ENCODE measurements around the gene HNMT.

Gene HNMT

DNA sequence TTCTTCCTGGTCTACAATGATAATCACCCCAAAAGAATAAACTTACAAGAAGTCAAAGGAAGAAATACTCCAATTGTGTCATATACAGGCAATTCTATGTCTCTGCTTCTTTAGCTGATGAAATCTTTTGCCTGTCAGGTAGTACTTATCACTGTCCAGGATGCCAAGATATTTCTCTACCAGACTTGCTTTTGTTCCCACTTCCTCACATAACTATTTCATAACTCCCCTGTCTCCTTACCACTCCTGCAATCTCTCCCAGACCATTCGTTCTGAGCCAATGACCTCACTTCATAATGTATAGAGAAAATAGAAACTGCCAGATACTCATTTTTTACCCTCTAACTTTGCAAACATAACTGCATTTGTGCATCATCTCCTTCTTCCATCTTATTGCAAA lies 39.1 kb downstream of the HNMT start:
- Histone ChIP-seq H3K4me1 (ENCODE audit: control insufficient read depth, insufficient read depth, low read length, poor library complexity, severe bottlenecking) (no peaks in the 10 kb centered on the region), H3K36me3 (ENCODE audit: control insufficient read depth, insufficient read depth, low read length) (no peaks in the 10 kb centered on the region), H3K27me3 (replicated peaks; ENCODE audit: control insufficient read depth, insufficient read depth, low read length, poor library complexity, severe bottlenecking) (no peaks in the 10 kb centered on the region), H3K9me3 (ENCODE audit: control insufficient read depth, low read length) (no peaks in the 10 kb centered on the region), H3K27ac (ENCODE audit: insufficient read depth, low read length, poor library complexity, severe bottlenecking) (no peak overlapping the region), H3K4me3 (ENCODE audit: insufficient read depth, low read depth, low read length, poor library complexity, severe bottlenecking) (no peak overlapping the region)
- no peak for DNase-seq

GRCh38 chr2:138007431-138007830 lies 43.2 kb downstream of the HNMT start:
- H3K27ac ChIP-seq (ENCODE audit: insufficient read depth, low read length, poor library complexity, severe bottlenecking) = no peak overlapping the region
- no peaks in the 10 kb centered on the region for H3K27me3 ChIP-seq (replicated peaks; ENCODE audit: control insufficient read depth, insufficient read depth, low read length, poor library complexity, severe bottlenecking)
- no peaks in the 10 kb centered on the region for H3K36me3 ChIP-seq (ENCODE audit: control insufficient read depth, insufficient read depth, low read length)
- H3K9me3 ChIP-seq (ENCODE audit: control insufficient read depth, low read length) = no peaks in the 10 kb centered on the region
- H3K4me1 ChIP-seq (ENCODE audit: control insufficient read depth, insufficient read depth, low read length, poor library complexity, severe bottlenecking) = no peaks in the 10 kb centered on the region
- DNase-seq = no peak
- H3K4me3 ChIP-seq (ENCODE audit: insufficient read depth, low read depth, low read length, poor library complexity, severe bottlenecking) = no peak overlapping the region

GRCh38 chr2:138009622-138010021 lies 45.3 kb downstream of the HNMT start:
- no peak for DNase-seq
- no peaks in the 10 kb centered on the region for H3K4me1 ChIP-seq (ENCODE audit: control insufficient read depth, insufficient read depth, low read length, poor library complexity, severe bottlenecking)
- H3K4me3 ChIP-seq (ENCODE audit: insufficient read depth, low read depth, low read length, poor library complexity, severe bottlenecking) = no peak overlapping the region
- no peaks in the 10 kb centered on the region for H3K9me3 ChIP-seq (ENCODE audit: control insufficient read depth, low read length)
- H3K27ac ChIP-seq (ENCODE audit: insufficient read depth, low read length, poor library complexity, severe bottlenecking) = no peak overlapping the region
- no peaks in the 10 kb centered on the region for H3K27me3 ChIP-seq (replicated peaks; ENCODE audit: control insufficient read depth, insufficient read depth, low read length, poor library complexity, severe bottlenecking)
- no peaks in the 10 kb centered on the region for H3K36me3 ChIP-seq (ENCODE audit: control insufficient read depth, insufficient read depth, low read length)

DNA sequence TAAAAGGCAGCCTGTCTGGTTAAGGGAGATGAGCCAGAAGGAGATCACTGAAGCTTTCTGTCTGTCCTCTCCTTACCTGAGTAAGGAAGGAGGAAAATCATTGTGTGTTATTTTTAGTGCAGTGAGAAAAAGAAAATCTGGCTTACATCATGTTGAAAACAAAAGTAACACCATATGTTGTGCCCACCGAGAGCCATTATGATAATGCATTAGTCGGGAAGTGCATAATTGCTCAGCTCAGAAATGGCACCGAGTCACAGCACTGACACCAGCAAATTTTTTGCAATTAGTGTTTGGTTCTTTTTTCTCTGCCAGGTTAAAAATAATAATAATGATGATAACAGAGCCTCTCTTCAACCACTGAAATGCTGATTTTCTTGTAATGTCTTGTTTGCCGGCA lies 46.6 kb downstream of the HNMT start:
- Histone ChIP-seq H3K27ac (ENCODE audit: insufficient read depth, low read length, poor library complexity, severe bottlenecking) (no peak overlapping the region), H3K4me3 (ENCODE audit: insufficient read depth, low read depth, low read length, poor library complexity, severe bottlenecking) (no peak overlapping the region), H3K4me1 (ENCODE audit: control insufficient read depth, insufficient read depth, low read length, poor library complexity, severe bottlenecking) (no peaks in the 10 kb centered on the region), H3K36me3 (ENCODE audit: control insufficient read depth, insufficient read depth, low read length) (no peaks in the 10 kb centered on the region), H3K9me3 (ENCODE audit: control insufficient read depth, low read length) (no peaks in the 10 kb centered on the region), H3K27me3 (replicated peaks; ENCODE audit: control insufficient read depth, insufficient read depth, low read length, poor library complexity, severe bottlenecking) (no peaks in the 10 kb centered on the region)
- DNase-seq = no peak

DNA sequence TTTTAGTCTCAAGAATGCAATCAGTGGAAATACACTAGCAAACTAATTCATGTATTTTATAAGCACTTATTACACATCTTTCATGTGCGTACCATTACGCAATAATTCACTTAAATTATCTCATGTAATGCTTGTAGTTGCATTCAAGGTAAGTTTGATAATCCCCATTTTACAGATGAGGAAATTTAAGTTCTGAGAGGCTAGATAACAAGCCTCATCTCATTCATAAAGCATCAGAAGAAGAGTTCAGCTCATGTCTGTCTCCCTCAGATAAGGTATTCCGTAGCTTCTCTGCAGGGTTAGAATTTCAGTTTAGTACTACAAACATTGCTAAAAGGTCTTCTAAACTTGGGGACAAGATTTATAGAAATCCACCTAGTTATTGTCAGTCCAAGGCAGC lies 47.8 kb downstream of the HNMT start:
- Histone ChIP-seq H3K36me3 (ENCODE audit: control insufficient read depth, insufficient read depth, low read length) (no peaks in the 10 kb centered on the region), H3K4me1 (ENCODE audit: control insufficient read depth, insufficient read depth, low read length, poor library complexity, severe bottlenecking) (no peaks in the 10 kb centered on the region)

DNA sequence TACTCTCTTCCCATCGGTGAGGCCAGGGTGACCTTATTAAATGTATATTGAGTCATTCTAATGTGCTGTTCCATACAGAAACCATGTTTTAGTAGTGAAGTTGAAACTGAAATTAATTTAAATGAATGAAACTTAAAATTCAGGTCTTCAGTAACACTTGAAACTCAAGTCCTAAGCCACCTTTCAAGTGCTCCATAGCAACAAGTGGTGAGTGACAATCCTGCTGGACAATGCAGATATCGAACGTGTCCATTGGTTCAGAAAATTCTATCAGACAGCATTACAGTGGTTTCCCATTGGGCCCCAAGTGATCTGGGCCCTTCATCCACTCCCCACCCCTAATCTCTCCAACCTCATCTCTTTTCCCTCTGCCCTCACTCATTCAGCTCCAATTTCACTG lies 48.7 kb downstream of the HNMT start:
- Histone ChIP-seq H3K36me3 (ENCODE audit: control insufficient read depth, insufficient read depth, low read length) (no peaks in the 10 kb centered on the region), H3K4me1 (ENCODE audit: control insufficient read depth, insufficient read depth, low read length, poor library complexity, severe bottlenecking) (no peaks in the 10 kb centered on the region), H3K27ac (ENCODE audit: insufficient read depth, low read length, poor library complexity, severe bottlenecking) (no peak overlapping the region), H3K9me3 (ENCODE audit: control insufficient read depth, low read length) (no peaks in the 10 kb centered on the region), H3K27me3 (replicated peaks; ENCODE audit: control insufficient read depth, insufficient read depth, low read length, poor library complexity, severe bottlenecking) (no peaks in the 10 kb centered on the region), H3K4me3 (ENCODE audit: insufficient read depth, low read depth, low read length, poor library complexity, severe bottlenecking) (no peak overlapping the region)
- no peak for DNase-seq

More for the DNA sequence above, 47.8 kb downstream of the HNMT start:
- Histone ChIP-seq H3K27ac (ENCODE audit: insufficient read depth, low read length, poor library complexity, severe bottlenecking) (no peak overlapping the region), H3K27me3 (replicated peaks; ENCODE audit: control insufficient read depth, insufficient read depth, low read length, poor library complexity, severe bottlenecking) (no peaks in the 10 kb centered on the region), H3K9me3 (ENCODE audit: control insufficient read depth, low read length) (no peaks in the 10 kb centered on the region), H3K4me3 (ENCODE audit: insufficient read depth, low read depth, low read length, poor library complexity, severe bottlenecking) (no peak overlapping the region)
- no peak for DNase-seq

GRCh38 chr2:138013639-138014038 lies 49.4 kb downstream of the HNMT start:
- H3K4me3 ChIP-seq (ENCODE audit: insufficient read depth, low read depth, low read length, poor library complexity, severe bottlenecking) = no peak overlapping the region
- no peaks in the 10 kb centered on the region for H3K4me1 ChIP-seq (ENCODE audit: control insufficient read depth, insufficient read depth, low read length, poor library complexity, severe bottlenecking)
- DNase-seq = no peak
- H3K27ac ChIP-seq (ENCODE audit: insufficient read depth, low read length, poor library complexity, severe bottlenecking) = no peak overlapping the region
- H3K27me3 ChIP-seq (replicated peaks; ENCODE audit: control insufficient read depth, insufficient read depth, low read length, poor library complexity, severe bottlenecking) = no peaks in the 10 kb centered on the region
- no peaks in the 10 kb centered on the region for H3K36me3 ChIP-seq (ENCODE audit: control insufficient read depth, insufficient read depth, low read length)
- H3K9me3 ChIP-seq (ENCODE audit: control insufficient read depth, low read length) = no peaks in the 10 kb centered on the region

- H3K27ac ChIP-seq (ENCODE audit: insufficient read depth, low read length, poor library complexity, severe bottlenecking) = no peak overlapping the region
- no peak for DNase-seq
- H3K36me3 ChIP-seq (ENCODE audit: control insufficient read depth, insufficient read depth, low read length) = no peaks in the 10 kb centered on the region
- no peaks in the 10 kb centered on the region for H3K9me3 ChIP-seq (ENCODE audit: control insufficient read depth, low read length)
- no peak overlapping the region for H3K4me3 ChIP-seq (ENCODE audit: insufficient read depth, low read depth, low read length, poor library complexity, severe bottlenecking)
- no peaks in the 10 kb centered on the region for H3K4me1 ChIP-seq (ENCODE audit: control insufficient read depth, insufficient read depth, low read length, poor library complexity, severe bottlenecking)
- H3K27me3 ChIP-seq (replicated peaks; ENCODE audit: control insufficient read depth, insufficient read depth, low read length, poor library complexity, severe bottlenecking) = no peaks in the 10 kb centered on the region
Observed at GRCh38 chr2:138015494-138015893, 51.2 kb downstream of the HNMT start.

DNA sequence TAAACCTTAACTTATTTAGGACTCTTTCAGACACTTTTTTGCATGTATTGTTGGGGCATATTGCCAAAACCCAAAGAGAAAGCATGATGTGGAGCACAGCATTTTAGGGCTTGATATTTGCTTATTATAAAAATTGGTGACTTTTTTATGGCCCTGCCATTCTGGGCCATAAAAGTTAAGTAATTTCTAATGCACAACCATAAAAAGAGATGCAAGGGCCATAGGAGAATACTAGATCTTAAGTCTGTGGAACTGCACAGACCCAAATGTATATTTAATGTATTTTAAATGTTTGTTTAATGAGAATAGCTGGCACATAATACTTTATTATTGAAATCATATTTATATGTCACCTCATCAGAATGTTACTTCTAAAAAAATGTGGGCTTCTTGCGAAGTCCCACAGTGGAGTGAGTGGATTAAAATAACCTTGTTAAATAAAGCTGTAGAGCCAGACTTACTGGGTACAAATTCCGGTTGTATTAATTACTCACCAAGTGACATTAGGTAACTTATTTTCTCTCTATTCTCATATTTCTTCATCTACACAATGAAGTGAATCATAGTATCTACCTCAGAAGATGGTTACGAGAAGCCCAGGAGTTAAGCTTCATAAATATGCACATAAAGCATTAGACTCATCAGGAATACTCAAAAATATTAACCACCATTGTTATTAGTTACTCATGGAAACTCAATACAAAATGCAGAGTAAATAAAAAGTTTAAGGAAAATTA lies 52.2 kb downstream of the HNMT start:
- DNase-seq = no peak
- Histone ChIP-seq H3K4me1 (ENCODE audit: control insufficient read depth, insufficient read depth, low read length, poor library complexity, severe bottlenecking) (no peaks in the 10 kb centered on the region), H3K27me3 (replicated peaks; ENCODE audit: control insufficient read depth, insufficient read depth, low read length, poor library complexity, severe bottlenecking) (no peaks in the 10 kb centered on the region), H3K9me3 (ENCODE audit: control insufficient read depth, low read length) (no peaks in the 10 kb centered on the region), H3K4me3 (ENCODE audit: insufficient read depth, low read depth, low read length, poor library complexity, severe bottlenecking) (no peak overlapping the region), H3K27ac (ENCODE audit: insufficient read depth, low read length, poor library complexity, severe bottlenecking) (no peak overlapping the region), H3K36me3 (ENCODE audit: control insufficient read depth, insufficient read depth, low read length) (no peaks in the 10 kb centered on the region)

- no peaks in the 10 kb centered on the region for H3K9me3 ChIP-seq (ENCODE audit: control insufficient read depth, low read length)
- H3K4me3 ChIP-seq (ENCODE audit: insufficient read depth, low read depth, low read length, poor library complexity, severe bottlenecking) = no peak overlapping the region
- DNase-seq = no peak
- H3K27me3 ChIP-seq (replicated peaks; ENCODE audit: control insufficient read depth, insufficient read depth, low read length, poor library complexity, severe bottlenecking) = no peaks in the 10 kb centered on the region
- H3K36me3 ChIP-seq (ENCODE audit: control insufficient read depth, insufficient read depth, low read length) = no peaks in the 10 kb centered on the region
- H3K27ac ChIP-seq (ENCODE audit: insufficient read depth, low read length, poor library complexity, severe bottlenecking) = no peak overlapping the region
- H3K4me1 ChIP-seq (ENCODE audit: control insufficient read depth, insufficient read depth, low read length, poor library complexity, severe bottlenecking) = no peaks in the 10 kb centered on the region
Observed at GRCh38 chr2:138017824-138018223, 53.6 kb downstream of the HNMT start.
